ENCODE results near the gene USP22. TPM values are rescaled to one million over a fixed set of nuclear protein-coding genes. Genes with fewer than 3 reads are reported as not detected.
A peak's percentile ranks its signal among the peaks of the same experiment; 100 is the strongest.

The USP22 gene
- total and polyA plus RNA-seq, 9 donors: 126 to 177 (median 151) TPM

DNA sequence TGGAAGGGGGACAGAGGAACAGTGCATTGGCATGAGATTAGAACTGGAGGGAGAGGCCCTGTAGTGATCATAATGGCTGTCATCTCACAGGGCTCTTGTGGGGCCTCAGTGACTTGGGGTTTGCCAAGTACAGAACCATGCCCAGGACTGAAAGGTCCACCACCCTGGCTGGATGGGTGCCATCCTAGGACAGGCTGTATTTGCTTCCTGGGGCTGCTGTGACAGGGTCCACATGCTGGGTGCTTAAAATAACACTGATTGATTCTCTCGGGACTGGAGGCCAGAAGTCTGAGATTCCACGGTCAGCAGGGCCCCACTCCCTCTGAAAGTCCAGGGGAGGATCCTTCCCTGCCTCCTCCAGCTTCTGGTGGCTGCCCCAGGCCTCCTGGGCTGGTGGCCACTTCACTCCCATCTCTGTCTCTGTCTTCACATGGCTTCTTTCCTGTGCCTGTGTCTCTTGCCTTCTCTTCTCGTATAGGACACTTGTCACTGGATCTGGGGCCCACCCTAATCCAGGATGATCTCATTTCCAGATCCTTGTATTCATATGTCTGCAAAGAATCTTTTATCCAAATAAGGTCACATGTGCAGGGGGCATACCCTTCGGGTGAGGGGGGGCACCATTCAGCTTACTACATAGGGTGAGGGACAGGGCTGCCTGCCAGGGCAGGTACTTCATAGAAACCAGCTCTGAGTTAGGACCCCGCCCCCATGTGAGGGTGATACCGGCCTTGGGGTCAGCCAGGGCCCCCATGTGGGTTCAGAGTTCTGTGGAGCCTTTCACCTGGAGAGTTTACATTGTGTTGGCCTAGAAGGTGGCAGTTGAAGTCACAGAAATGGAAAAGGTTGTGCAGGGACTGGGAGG lies 52.6 kb downstream of the USP22 start:
- no peaks in the 10 kb centered on the region for H3K9me3 ChIP-seq (replicated peaks; ENCODE audit: control insufficient read depth, low read depth, low read length)
- no peak overlapping the region for H3K4me3 ChIP-seq (ENCODE audit: low read length)
- 43% methylated on average over 6 of the region's 6 CpGs for WGBS (ENCODE audit: insufficient coverage)
- H3K27ac ChIP-seq (ENCODE audit: low read length): peak overlapping the region; percentile 29
- peaks cover 16% of the 10 kb centered on the region for H3K4me1 ChIP-seq (ENCODE audit: control insufficient read depth, insufficient read depth, low read length)
- no peaks in the 10 kb centered on the region for H3K27me3 ChIP-seq (ENCODE audit: control insufficient read depth, insufficient read depth, low read length)
- H3K36me3 ChIP-seq (ENCODE audit: control insufficient read depth, insufficient read depth, low read length): no peaks in the 10 kb centered on the region
- no peak for DNase-seq

DNA sequence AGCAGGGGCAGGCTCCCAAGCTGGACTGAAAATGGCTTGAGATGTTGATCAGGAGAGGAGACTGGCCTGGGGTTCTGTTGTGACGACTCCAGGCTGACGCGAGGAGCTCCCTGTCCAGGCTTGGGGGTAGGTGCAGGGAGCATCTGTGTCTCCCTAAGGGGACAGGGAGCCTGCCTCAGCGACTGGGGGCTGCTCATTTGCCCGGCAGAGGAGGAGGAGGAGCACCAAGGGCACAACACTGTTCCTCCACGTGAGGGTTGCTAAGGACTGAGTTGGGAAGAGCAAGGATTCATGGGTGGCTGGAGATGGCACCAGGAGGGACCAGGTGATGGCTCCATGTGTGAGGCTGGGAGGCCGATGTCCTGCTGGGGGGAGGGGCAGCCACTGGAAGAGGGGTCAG lies 53.3 kb downstream of the USP22 start:
- no peak overlapping the region for H3K4me3 ChIP-seq (ENCODE audit: low read length)
- H3K9me3 ChIP-seq (replicated peaks; ENCODE audit: control insufficient read depth, low read depth, low read length): no peaks in the 10 kb centered on the region
- no peak for DNase-seq
- no peak overlapping the region for H3K27ac ChIP-seq (ENCODE audit: low read length)
- 62% methylated on average over 7 of the region's 7 CpGs for WGBS (ENCODE audit: insufficient coverage)
- no peaks in the 10 kb centered on the region for H3K36me3 ChIP-seq (ENCODE audit: control insufficient read depth, insufficient read depth, low read length)
- H3K4me1 ChIP-seq (ENCODE audit: control insufficient read depth, insufficient read depth, low read length): peaks cover 16% of the 10 kb centered on the region
- no peaks in the 10 kb centered on the region for H3K27me3 ChIP-seq (ENCODE audit: control insufficient read depth, insufficient read depth, low read length)

DNA sequence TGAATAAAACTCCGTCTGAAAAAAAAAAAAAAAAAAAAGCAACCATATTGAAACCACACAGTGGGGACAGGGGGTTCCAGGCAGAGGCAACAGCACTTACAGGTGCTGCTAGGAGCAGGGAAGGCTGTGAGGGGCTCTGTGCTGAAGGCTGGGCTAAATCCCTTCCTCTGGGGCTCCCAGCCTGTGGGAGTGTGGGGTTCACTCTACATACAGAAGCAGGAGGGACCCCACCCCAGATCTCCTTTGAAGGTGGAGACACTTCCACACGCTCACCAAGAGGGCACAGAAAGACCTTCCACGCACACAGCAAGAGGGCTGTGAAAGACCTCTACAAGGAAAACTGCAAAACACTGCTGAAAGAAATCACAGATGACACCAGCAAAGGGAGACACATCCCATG lies 53.9 kb downstream of the USP22 start:
- Histone ChIP-seq H3K27me3 (ENCODE audit: control insufficient read depth, insufficient read depth, low read length) (no peaks in the 10 kb centered on the region), H3K27ac (ENCODE audit: low read length) (no peak overlapping the region), H3K9me3 (replicated peaks; ENCODE audit: control insufficient read depth, low read depth, low read length) (no peaks in the 10 kb centered on the region), H3K36me3 (ENCODE audit: control insufficient read depth, insufficient read depth, low read length) (no peaks in the 10 kb centered on the region), H3K4me3 (ENCODE audit: low read length) (no peak overlapping the region), H3K4me1 (ENCODE audit: control insufficient read depth, insufficient read depth, low read length) (peaks cover 16% of the 10 kb centered on the region)
- DNase-seq: no peak
- no CpG with 5 or more reads among the region's 3 CpGs for WGBS (ENCODE audit: insufficient coverage)

DNA sequence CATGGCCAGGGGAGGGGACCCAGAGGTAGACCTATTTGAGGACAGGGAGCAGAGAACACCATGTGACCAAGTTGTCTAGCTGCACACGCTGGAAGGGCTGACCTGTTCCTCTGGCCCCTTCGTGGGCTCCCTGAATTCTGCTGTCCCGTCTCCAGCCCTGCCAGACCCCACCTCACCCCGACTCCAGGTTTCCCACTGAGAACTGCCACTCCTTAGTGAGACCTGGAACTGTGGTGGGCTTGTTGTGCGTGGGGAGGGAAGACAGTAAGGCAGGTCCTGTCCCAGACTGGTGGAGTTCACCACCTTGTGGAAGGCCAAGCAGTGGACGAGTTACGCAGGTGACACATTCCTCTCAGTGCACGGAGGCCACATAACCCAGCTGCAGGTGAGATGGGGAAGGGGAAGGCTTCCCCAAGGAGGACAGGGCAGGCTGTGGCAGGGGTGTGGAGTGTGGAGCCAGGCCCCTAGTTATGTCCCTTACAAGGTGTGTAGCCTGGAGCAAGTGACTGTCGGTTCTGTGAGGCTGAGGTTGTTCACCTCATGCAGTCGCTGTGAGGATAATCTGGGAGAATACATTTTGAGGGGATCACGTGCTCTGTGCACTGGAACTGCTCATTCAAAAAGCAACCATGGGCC lies 54.7 kb downstream of the USP22 start:
- H3K4me1 ChIP-seq (ENCODE audit: control insufficient read depth, insufficient read depth, low read length): peaks cover 14% of the 10 kb centered on the region
- H3K9me3 ChIP-seq (replicated peaks; ENCODE audit: control insufficient read depth, low read depth, low read length): no peaks in the 10 kb centered on the region
- WGBS (ENCODE audit: insufficient coverage): 56% methylated on average over 6 of the region's 11 CpGs
- H3K36me3 ChIP-seq (ENCODE audit: control insufficient read depth, insufficient read depth, low read length): no peaks in the 10 kb centered on the region
- H3K27me3 ChIP-seq (ENCODE audit: control insufficient read depth, insufficient read depth, low read length): no peaks in the 10 kb centered on the region
- H3K4me3 ChIP-seq (ENCODE audit: low read length): no peak overlapping the region
- H3K27ac ChIP-seq (ENCODE audit: low read length): no peak overlapping the region
- no peak for DNase-seq

DNA sequence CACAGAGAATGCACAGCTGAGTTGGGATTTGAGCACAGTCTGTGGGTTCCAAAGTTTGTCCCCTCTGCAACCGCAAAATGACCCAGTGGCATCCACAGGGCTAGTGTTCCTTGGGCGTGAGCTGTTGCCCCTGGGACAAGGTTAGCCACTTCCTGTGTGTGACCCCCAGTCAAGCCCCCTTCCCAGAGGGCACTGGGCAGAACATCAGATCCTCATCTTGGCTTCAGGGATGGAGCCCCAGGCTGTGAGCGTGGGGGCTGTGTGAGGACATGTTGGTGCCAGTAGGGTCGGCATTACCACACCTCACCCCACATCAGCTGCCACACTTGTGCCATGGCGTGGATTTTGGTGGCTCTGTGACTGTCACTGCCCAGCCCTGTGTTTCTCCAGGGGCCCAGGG lies 55.3 kb downstream of the USP22 start:
- H3K4me3 ChIP-seq (ENCODE audit: low read length): no peak overlapping the region
- peaks cover 10% of the 10 kb centered on the region for H3K4me1 ChIP-seq (ENCODE audit: control insufficient read depth, insufficient read depth, low read length)
- no peaks in the 10 kb centered on the region for H3K27me3 ChIP-seq (ENCODE audit: control insufficient read depth, insufficient read depth, low read length)
- DNase-seq: no peak
- H3K27ac ChIP-seq (ENCODE audit: low read length): no peak overlapping the region
- H3K36me3 ChIP-seq (ENCODE audit: control insufficient read depth, insufficient read depth, low read length): no peaks in the 10 kb centered on the region
- 60% methylated on average over 2 of the region's 5 CpGs for WGBS (ENCODE audit: insufficient coverage)
- H3K9me3 ChIP-seq (replicated peaks; ENCODE audit: control insufficient read depth, low read depth, low read length): no peaks in the 10 kb centered on the region

DNA sequence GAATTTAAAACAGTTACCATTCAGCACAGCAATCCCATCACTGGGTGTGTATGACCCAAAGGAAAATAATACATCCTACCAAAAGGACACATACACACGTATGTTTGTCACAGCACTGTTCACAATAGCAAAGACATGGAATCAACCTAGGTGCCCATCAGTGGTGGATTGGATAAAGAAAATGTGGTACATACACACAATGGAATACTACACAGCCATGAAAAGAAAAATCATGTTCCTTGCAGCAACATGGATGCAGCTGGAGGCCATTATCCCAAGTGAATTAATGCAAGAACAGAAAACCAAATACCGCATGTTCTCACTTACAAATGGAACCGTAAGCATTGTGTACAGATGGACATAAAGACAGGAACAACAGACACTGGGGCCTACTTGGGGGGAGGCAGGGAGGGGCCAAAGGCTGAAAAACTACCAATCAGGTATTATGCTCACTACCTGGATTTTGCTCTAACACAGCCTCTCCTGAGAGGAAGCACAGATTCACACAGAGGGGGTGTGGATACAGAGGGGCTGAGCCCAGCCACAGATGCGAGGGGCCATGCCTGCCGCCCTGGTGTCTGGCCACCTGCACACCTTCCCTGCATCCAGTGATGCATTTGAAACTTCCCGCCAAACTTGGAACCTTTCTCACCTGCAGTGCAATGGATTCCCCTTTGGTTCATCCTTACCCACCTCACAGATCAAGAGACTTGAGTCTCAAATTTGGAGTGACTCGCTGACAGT lies 55.9 kb downstream of the USP22 start:
- 87% methylated on average over 5 of the region's 7 CpGs for WGBS (ENCODE audit: insufficient coverage)
- H3K36me3 ChIP-seq (ENCODE audit: control insufficient read depth, insufficient read depth, low read length): no peaks in the 10 kb centered on the region
- H3K27ac ChIP-seq (ENCODE audit: low read length): no peak overlapping the region
- H3K4me3 ChIP-seq (ENCODE audit: low read length): no peak overlapping the region
- DNase-seq: no peak
- H3K27me3 ChIP-seq (ENCODE audit: control insufficient read depth, insufficient read depth, low read length): no peaks in the 10 kb centered on the region
- peaks cover 10% of the 10 kb centered on the region for H3K4me1 ChIP-seq (ENCODE audit: control insufficient read depth, insufficient read depth, low read length)
- H3K9me3 ChIP-seq (replicated peaks; ENCODE audit: control insufficient read depth, low read depth, low read length): no peaks in the 10 kb centered on the region

DNA sequence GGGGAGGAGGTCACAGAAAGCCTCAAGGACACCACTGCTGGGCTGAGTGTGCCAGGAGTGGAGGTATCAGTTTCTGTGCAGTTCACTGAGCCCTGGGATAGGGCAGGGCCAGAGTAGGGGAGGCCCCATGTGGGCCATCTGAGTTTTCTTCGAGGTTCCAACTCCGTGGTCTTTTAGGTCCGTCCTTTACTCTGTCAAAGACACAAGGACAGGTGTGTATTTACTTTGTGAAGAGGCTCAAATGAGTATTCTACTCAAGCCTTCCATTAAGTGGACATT lies 59.5 kb downstream of the USP22 start:
- H3K4me1 ChIP-seq (ENCODE audit: control insufficient read depth, insufficient read depth, low read length): no peaks in the 10 kb centered on the region
- no peak for DNase-seq
- no peak overlapping the region for H3K27ac ChIP-seq (ENCODE audit: low read length)
- H3K9me3 ChIP-seq (replicated peaks; ENCODE audit: control insufficient read depth, low read depth, low read length): no peaks in the 10 kb centered on the region
- no peak overlapping the region for H3K4me3 ChIP-seq (ENCODE audit: low read length)
- H3K27me3 ChIP-seq (ENCODE audit: control insufficient read depth, insufficient read depth, low read length): no peaks in the 10 kb centered on the region
- H3K36me3 ChIP-seq (ENCODE audit: control insufficient read depth, insufficient read depth, low read length): no peaks in the 10 kb centered on the region
- WGBS (ENCODE audit: insufficient coverage): no CpG with 5 or more reads among the region's 3 CpGs

DNA sequence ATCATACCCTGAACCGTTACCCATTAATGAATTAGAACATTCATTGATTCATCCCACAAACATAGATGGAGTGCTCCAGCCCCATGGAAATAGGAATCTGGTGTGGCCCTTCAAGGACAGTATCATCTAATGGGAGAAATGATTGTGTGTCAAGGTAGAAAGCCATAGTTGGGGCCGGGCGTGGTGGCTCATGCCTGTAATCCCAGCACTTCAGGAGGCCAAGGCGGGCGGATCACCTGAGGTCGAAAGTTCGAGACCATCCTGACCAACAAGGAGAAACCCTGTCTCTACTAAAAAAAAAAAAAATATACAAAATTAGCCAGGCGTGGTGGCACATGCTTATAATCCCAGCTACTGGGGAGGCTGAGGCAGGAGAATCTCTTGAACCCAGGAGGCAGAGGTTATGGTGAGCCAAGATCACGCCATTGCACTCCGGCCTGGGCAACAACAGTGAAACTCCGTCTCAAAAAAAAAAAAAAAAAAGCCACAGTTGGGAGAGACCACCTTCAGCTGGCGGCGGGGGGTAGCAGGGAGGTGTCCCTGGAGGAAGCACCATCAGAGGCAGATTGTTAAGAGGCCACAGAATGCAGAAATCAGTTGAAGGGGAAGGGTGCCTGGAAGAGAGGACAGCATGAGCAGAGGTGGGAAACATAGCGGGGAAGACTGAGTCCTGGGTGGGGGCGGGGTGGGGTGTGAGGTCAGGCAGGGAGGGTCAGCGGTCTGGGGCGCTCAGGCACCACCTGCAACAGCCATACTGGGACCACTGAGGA lies 60.0 kb downstream of the USP22 start:
- no peaks in the 10 kb centered on the region for H3K27me3 ChIP-seq (ENCODE audit: control insufficient read depth, insufficient read depth, low read length)
- DNase-seq: no peak
- 89% methylated on average over 7 of the region's 17 CpGs for WGBS (ENCODE audit: insufficient coverage)
- no peaks in the 10 kb centered on the region for H3K36me3 ChIP-seq (ENCODE audit: control insufficient read depth, insufficient read depth, low read length)
- no peak overlapping the region for H3K27ac ChIP-seq (ENCODE audit: low read length)
- H3K4me3 ChIP-seq (ENCODE audit: low read length): no peak overlapping the region
- no peaks in the 10 kb centered on the region for H3K9me3 ChIP-seq (replicated peaks; ENCODE audit: control insufficient read depth, low read depth, low read length)
- no peaks in the 10 kb centered on the region for H3K4me1 ChIP-seq (ENCODE audit: control insufficient read depth, insufficient read depth, low read length)

DNA sequence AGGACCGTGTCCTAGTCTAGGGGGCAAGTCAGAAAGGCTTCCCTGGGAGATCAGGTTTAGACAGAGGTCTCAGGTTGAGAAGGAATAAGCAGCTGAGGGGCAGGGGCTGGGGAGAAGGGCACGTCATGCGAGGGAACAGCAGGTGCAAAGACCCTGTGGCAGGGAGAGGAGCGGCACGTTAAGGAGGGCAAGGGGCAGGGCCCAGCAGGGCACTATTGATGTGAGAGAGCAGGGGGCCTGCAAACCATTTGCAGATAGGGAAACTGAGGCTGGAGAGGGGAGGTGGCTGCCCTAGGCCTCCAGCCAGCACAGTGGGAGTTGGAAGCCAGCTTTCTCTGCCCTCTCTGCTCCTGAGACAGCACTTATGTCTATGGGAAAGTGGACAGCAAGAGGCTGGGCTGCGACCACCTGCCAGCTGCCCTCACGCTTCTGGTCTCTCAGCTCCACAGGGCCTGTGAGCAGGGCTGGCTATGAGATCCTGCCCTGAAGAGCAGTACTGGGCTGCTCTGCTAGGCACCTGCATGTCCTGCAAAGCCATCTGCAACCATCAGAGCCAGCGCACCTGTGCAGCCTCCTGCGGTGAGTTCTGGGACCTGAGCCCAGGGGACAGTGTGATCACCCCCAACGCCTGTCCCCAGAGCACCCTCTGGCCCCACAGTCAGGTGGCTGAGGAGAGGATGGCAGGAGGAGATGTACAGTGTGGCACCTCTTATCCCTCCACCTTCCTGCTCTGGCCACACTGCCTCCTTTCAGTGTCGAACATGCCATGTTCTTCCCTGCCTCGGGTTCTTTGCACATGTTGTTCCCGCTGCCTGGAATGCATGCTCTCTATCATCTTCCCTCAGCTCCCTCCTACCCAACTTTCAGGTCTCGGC lies 61.5 kb downstream of the USP22 start:
- no peak overlapping the region for H3K4me3 ChIP-seq (ENCODE audit: low read length)
- no peaks in the 10 kb centered on the region for H3K27me3 ChIP-seq (ENCODE audit: control insufficient read depth, insufficient read depth, low read length)
- no peak overlapping the region for H3K27ac ChIP-seq (ENCODE audit: low read length)
- no peaks in the 10 kb centered on the region for H3K9me3 ChIP-seq (replicated peaks; ENCODE audit: control insufficient read depth, low read depth, low read length)
- H3K4me1 ChIP-seq (ENCODE audit: control insufficient read depth, insufficient read depth, low read length): no peaks in the 10 kb centered on the region
- no peaks in the 10 kb centered on the region for H3K36me3 ChIP-seq (ENCODE audit: control insufficient read depth, insufficient read depth, low read length)
- 82% methylated on average over 12 of the region's 14 CpGs for WGBS (ENCODE audit: insufficient coverage)
- DNase-seq: no peak
